Measurements from ENCODE around the gene TTLL1. TPM values are rescaled to one million over a fixed set of nuclear protein-coding genes. Genes with fewer than 3 reads are reported as not detected.

Gene TTLL1
- total RNA-seq, 1 donor from 2014 or later, result 9.4 TPM

GRCh38 chr22:43127166-43127908, 38.1 kb upstream of the TTLL1 start:
- DNase-seq (ENCODE audit: low spot score), result no peak
- Histone ChIP-seq H3F3A (ENCODE audit: low read depth) (no peaks in the 10 kb centered on the region), H4K20me1 (ENCODE audit: low read depth) (peaks cover 12% of the 10 kb centered on the region), H3K9me3 (ENCODE audit: low read depth) (no peaks in the 10 kb centered on the region), H3K27ac (no peak overlapping the region), H3K4me1 (peaks cover 17% of the 10 kb centered on the region), H3K4me2 (no peak overlapping the region), H3K79me2 (ENCODE audit: low read depth) (no peaks in the 10 kb centered on the region), H3K36me3 (no peaks in the 10 kb centered on the region), H2AFZ (replicated peaks) (no peak overlapping the region), H3K27me3 (no peaks in the 10 kb centered on the region), H3K4me3 (no peak overlapping the region), H3K9ac (no peak overlapping the region)
- peaks cover 11% of the 10 kb centered on the region for H3K4me1 Mint-ChIP-seq
- TF ChIP-seq CTCF (IDR thresholded peaks at IDR 0.05), result no peak
- no peak for TF ChIP-seq EZH2phosphoT487 (IDR thresholded peaks at IDR 0.05)
- no peak for TF ChIP-seq EZH2 (IDR thresholded peaks at IDR 0.05)
- peaks cover 7% of the 10 kb centered on the region for H3K27me3 Mint-ChIP-seq (ENCODE audit: insufficient read depth, low read depth)
- no peak overlapping the region for H3K27ac Mint-ChIP-seq
- H3K36me3 Mint-ChIP-seq, result no peaks in the 10 kb centered on the region
- H3K9me3 Mint-ChIP-seq, result no peaks in the 10 kb centered on the region
- H3K4me3 Mint-ChIP-seq, result no peak overlapping the region

- Histone ChIP-seq H3F3A (ENCODE audit: low read depth) (no peaks in the 10 kb centered on the region), H2AFZ (replicated peaks) (no peak overlapping the region), H3K4me3 (no peak overlapping the region), H3K4me1 (peaks cover 17% of the 10 kb centered on the region), H3K27me3 (no peaks in the 10 kb centered on the region), H3K4me2 (no peak overlapping the region), H3K79me2 (ENCODE audit: low read depth) (no peaks in the 10 kb centered on the region), H3K9me3 (ENCODE audit: low read depth) (no peaks in the 10 kb centered on the region), H3K9ac (no peak overlapping the region), H4K20me1 (ENCODE audit: low read depth) (peaks cover 12% of the 10 kb centered on the region), H3K36me3 (no peaks in the 10 kb centered on the region), H3K27ac (no peak overlapping the region)
- DNase-seq (ENCODE audit: low spot score), result no peak
- TF ChIP-seq EZH2 (IDR thresholded peaks at IDR 0.05) (no peak), EZH2phosphoT487 (IDR thresholded peaks at IDR 0.05) (no peak), CTCF (IDR thresholded peaks at IDR 0.05) (no peak)
- Mint-ChIP-seq H3K4me1 (peaks cover 11% of the 10 kb centered on the region), H3K27ac (no peak overlapping the region), H3K4me3 (no peak overlapping the region), H3K36me3 (no peaks in the 10 kb centered on the region), H3K27me3 (ENCODE audit: insufficient read depth, low read depth) (peaks cover 7% of the 10 kb centered on the region), H3K9me3 (no peaks in the 10 kb centered on the region)
These were observed 37.4 kb upstream of the TTLL1 start for GRCh38 chr22:43126501-43127165.

- H4K20me1 ChIP-seq (ENCODE audit: low read depth), result no peaks in the 10 kb centered on the region
- no peak for DNase-seq (ENCODE audit: low spot score)
- H3K9me3 Mint-ChIP-seq, result no peaks in the 10 kb centered on the region
These were observed 29.8 kb upstream of the TTLL1 start for GRCh38 chr22:43118953-43119458.

More at GRCh38 chr22:43118953-43119458, 29.8 kb upstream of the TTLL1 start:
- no peaks in the 10 kb centered on the region for H3K9me3 ChIP-seq (ENCODE audit: low read depth)
- no peak overlapping the region for H3K9ac ChIP-seq
- no peak overlapping the region for H2AFZ ChIP-seq (replicated peaks)
- no peak overlapping the region for H3K4me2 ChIP-seq
- no peak overlapping the region for H3K27ac Mint-ChIP-seq
- TF ChIP-seq EZH2 (IDR thresholded peaks at IDR 0.05), result no peak
- TF ChIP-seq EZH2phosphoT487 (IDR thresholded peaks at IDR 0.05), result no peak
- TF ChIP-seq CTCF (IDR thresholded peaks at IDR 0.05), result no peak
- H3K36me3 Mint-ChIP-seq, result peaks cover 2% of the 10 kb centered on the region
- H3K79me2 ChIP-seq (ENCODE audit: low read depth), result no peaks in the 10 kb centered on the region
- H3F3A ChIP-seq (ENCODE audit: low read depth), result peaks cover 4% of the 10 kb centered on the region
- H3K4me3 ChIP-seq, result no peak overlapping the region
- peaks cover 5% of the 10 kb centered on the region for H3K27me3 Mint-ChIP-seq (ENCODE audit: insufficient read depth, low read depth)
- no peak overlapping the region for H3K27ac ChIP-seq
- H3K36me3 ChIP-seq, result no peaks in the 10 kb centered on the region
- H3K4me1 ChIP-seq, result peaks cover 8% of the 10 kb centered on the region
- peaks cover 19% of the 10 kb centered on the region for H3K27me3 ChIP-seq
- H3K4me1 Mint-ChIP-seq, result peaks cover 13% of the 10 kb centered on the region
- no peak overlapping the region for H3K4me3 Mint-ChIP-seq

Measured in neural progenitor cell (in vitro differentiated cells).